ENCODE results near the gene PRELID2. TPM values are rescaled to one million over a fixed set of nuclear protein-coding genes. Genes with fewer than 3 reads are reported as not detected.

The PRELID2 gene
- total and polyA plus RNA-seq, 2 donors from 2014 or later = 3.8 to 12.1 TPM

- H3K4me3 ChIP-seq (ENCODE audit: low read length in 3 of 3) = no peak overlapping the region
Measured at GRCh38 chr5:145772466-145772865, 62.7 kb downstream of the PRELID2 start.

GRCh38 chr5:145768863-145769262 is 66.3 kb downstream of the PRELID2 start:
- no peak overlapping the region for H3K4me3 ChIP-seq (ENCODE audit: low read length in 3 of 3)

More at GRCh38 chr5:145772466-145772865, 62.7 kb downstream of the PRELID2 start:
- intact Hi-C loops (cut with DNase I) = no loop called here
- H3K9me3 ChIP-seq (ENCODE audit: control insufficient read depth in 2 of 3, insufficient read depth in 1 of 3, low read length in 3 of 3) = peaks cover 0 to under 1% (median 0%) of the 10 kb centered on the region in 3 donors
- no peak for TF ChIP-seq CTCF (IDR thresholded peaks at IDR 0.05; ENCODE audit: borderline replicate concordance, extremely low read depth, insufficient read depth)
- no peak overlapping the region for H3K27ac ChIP-seq (ENCODE audit: low read depth in 2 of 2, low read length in 2 of 2)
- H3K9ac ChIP-seq (ENCODE audit: low read length in 3 of 3) = no peak overlapping the region
- FAIRE-seq (no peak), DNase-seq (no peak)
- H3K36me3 ChIP-seq (ENCODE audit: control insufficient read depth in 2 of 3, insufficient read depth in 3 of 3, low read length in 3 of 3) = no peaks in the 10 kb centered on the region
- no peaks in the 10 kb centered on the region for H3K4me1 ChIP-seq (ENCODE audit: control insufficient read depth in 2 of 3, insufficient read depth in 2 of 3, low read depth in 1 of 3, low read length in 3 of 3)
- no peaks in the 10 kb centered on the region for H3K27me3 ChIP-seq (ENCODE audit: control insufficient read depth, insufficient read depth, low read length)

GRCh38 chr5:145764325-145764724 is 70.8 kb downstream of the PRELID2 start:
- intact Hi-C loops (cut with DNase I) = no loop called here
- no peaks in the 10 kb centered on the region for H3K36me3 ChIP-seq (ENCODE audit: control insufficient read depth in 2 of 3, insufficient read depth in 3 of 3, low read length in 3 of 3)
- H3K27me3 ChIP-seq (ENCODE audit: control insufficient read depth, insufficient read depth, low read length) = no peaks in the 10 kb centered on the region
- FAIRE-seq (no peak), DNase-seq (no peak)
- no peak overlapping the region for H3K4me3 ChIP-seq (ENCODE audit: low read length in 3 of 3)
- TF ChIP-seq CTCF (IDR thresholded peaks at IDR 0.05; ENCODE audit: borderline replicate concordance, extremely low read depth, insufficient read depth) = no peak
- no peak overlapping the region for H3K27ac ChIP-seq (ENCODE audit: low read depth in 2 of 2, low read length in 2 of 2)
- H3K9me3 ChIP-seq (ENCODE audit: control insufficient read depth in 2 of 3, insufficient read depth in 1 of 3, low read length in 3 of 3) = peaks cover 0 to 4% (median 0%) of the 10 kb centered on the region in 3 donors
- H3K9ac ChIP-seq (ENCODE audit: low read length in 3 of 3) = no peak overlapping the region
- no peaks in the 10 kb centered on the region for H3K4me1 ChIP-seq (ENCODE audit: control insufficient read depth in 2 of 3, insufficient read depth in 2 of 3, low read depth in 1 of 3, low read length in 3 of 3)

More at GRCh38 chr5:145768863-145769262, 66.3 kb downstream of the PRELID2 start:
- Histone ChIP-seq H3K4me1 (ENCODE audit: control insufficient read depth in 2 of 3, insufficient read depth in 2 of 3, low read depth in 1 of 3, low read length in 3 of 3) (no peaks in the 10 kb centered on the region), H3K9ac (ENCODE audit: low read length in 3 of 3) (no peak overlapping the region), H3K9me3 (ENCODE audit: control insufficient read depth in 2 of 3, insufficient read depth in 1 of 3, low read length in 3 of 3) (peaks cover 0 to 4% (median 0%) of the 10 kb centered on the region in 3 donors), H3K36me3 (ENCODE audit: control insufficient read depth in 2 of 3, insufficient read depth in 3 of 3, low read length in 3 of 3) (no peaks in the 10 kb centered on the region), H3K27ac (ENCODE audit: low read depth in 2 of 2, low read length in 2 of 2) (no peak overlapping the region), H3K27me3 (ENCODE audit: control insufficient read depth, insufficient read depth, low read length) (no peaks in the 10 kb centered on the region)
- TF ChIP-seq CTCF (IDR thresholded peaks at IDR 0.05; ENCODE audit: borderline replicate concordance, extremely low read depth, insufficient read depth) = no peak
- no peak for FAIRE-seq
- intact Hi-C loops (cut with DNase I) = no loop called here
- DNase-seq = no peak

- intact Hi-C loops (cut with DNase I) = no loop called here
- H3K36me3 ChIP-seq (ENCODE audit: control insufficient read depth in 2 of 3, insufficient read depth in 3 of 3, low read length in 3 of 3) = no peaks in the 10 kb centered on the region
- DNase-seq (no peak), FAIRE-seq (no peak)
- no peak overlapping the region for H3K4me3 ChIP-seq (ENCODE audit: low read length in 3 of 3)
- no peaks in the 10 kb centered on the region for H3K4me1 ChIP-seq (ENCODE audit: control insufficient read depth in 2 of 3, insufficient read depth in 2 of 3, low read depth in 1 of 3, low read length in 3 of 3)
- no peak overlapping the region for H3K9ac ChIP-seq (ENCODE audit: low read length in 3 of 3)
- H3K27ac ChIP-seq (ENCODE audit: low read depth in 2 of 2, low read length in 2 of 2) = no peak overlapping the region
- peaks cover 0 to 4% (median 0%) of the 10 kb centered on the region in 3 donors for H3K9me3 ChIP-seq (ENCODE audit: control insufficient read depth in 2 of 3, insufficient read depth in 1 of 3, low read length in 3 of 3)
- no peak for TF ChIP-seq CTCF (IDR thresholded peaks at IDR 0.05; ENCODE audit: borderline replicate concordance, extremely low read depth, insufficient read depth)
- H3K27me3 ChIP-seq (ENCODE audit: control insufficient read depth, insufficient read depth, low read length) = no peaks in the 10 kb centered on the region
Measured at GRCh38 chr5:145762833-145763232, 72.3 kb downstream of the PRELID2 start.
